Measurements from ENCODE around the gene RHBG. TPM values are rescaled to one million over a fixed set of nuclear protein-coding genes. Genes with fewer than 3 reads are reported as not detected.
"Not testable (repeated sequence)": the region's sequence is repeated elsewhere in the genome, so short reads cannot be mapped to it uniquely, and the experiment has no call there.

RHBG gene
- polyA plus RNA-seq, 4 donors, result 0.26 to 26.3 (median 10.4) TPM

DNA sequence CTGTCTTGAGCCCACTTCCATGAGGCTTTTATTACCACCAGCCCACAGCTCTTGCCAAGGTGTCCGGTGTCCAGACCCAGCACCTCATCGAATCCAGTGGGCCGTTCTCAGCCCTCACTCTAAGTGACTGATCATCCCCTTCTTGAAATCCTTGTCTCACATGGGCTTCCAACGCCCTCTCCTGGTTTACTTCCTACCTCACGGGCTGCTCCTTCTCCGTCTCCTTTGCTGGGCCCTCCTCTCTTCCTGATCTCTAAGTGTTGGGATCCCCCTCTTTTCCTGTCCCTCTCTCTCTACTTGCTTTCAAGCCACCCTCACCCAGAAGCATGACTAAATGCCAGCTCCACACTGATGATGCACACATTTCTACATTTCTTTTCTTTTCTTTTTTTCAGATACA lies 9.0 kb upstream of the RHBG start:
- no peak for DNase-seq (ENCODE audit: low read depth in 4 of 4, low spot score in 3 of 4)

DNA sequence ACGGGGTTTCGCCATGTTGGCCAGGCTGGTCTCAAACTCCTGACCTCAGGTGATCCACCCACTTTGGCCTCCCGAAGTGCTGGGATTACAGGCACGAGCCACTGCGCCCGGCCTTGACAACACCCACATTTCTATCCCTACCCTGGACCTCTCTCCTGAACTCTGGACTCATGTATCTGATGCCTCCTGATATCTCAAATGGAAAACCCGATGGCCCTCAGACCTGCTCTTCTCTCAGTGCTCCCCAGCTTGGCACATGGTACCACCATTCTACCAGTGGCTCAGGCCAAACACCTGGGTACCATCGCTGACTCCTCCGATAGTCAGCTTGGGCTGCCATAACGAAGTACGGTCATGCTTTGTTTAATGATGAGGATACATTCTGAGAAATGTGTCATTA lies 8.5 kb upstream of the RHBG start:
- DNase-seq (ENCODE audit: low read depth in 4 of 4, low spot score in 3 of 4), result no peak

DNA sequence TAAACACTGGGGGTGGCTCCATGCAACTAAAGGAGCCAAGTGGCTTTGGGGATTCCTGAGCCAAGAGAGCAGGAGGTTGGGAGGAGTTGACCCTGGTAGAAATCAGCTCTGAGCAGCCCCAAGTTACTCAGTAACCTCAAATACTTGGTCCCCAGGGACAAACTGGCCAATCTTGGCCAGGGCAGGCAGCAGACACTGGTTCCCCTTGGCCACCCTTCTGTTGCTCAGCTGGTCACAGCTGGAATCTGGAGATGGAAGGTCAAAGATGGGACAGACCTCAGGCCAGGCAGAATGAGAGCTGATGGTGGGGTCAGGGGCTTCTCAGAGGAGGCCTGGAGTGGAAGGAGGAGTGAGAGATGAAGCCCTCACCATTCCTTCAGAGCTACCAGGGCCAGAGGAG lies 3.3 kb upstream of the RHBG start:
- DNase-seq (ENCODE audit: low read depth in 4 of 4, low spot score in 3 of 4), result no peak

DNA sequence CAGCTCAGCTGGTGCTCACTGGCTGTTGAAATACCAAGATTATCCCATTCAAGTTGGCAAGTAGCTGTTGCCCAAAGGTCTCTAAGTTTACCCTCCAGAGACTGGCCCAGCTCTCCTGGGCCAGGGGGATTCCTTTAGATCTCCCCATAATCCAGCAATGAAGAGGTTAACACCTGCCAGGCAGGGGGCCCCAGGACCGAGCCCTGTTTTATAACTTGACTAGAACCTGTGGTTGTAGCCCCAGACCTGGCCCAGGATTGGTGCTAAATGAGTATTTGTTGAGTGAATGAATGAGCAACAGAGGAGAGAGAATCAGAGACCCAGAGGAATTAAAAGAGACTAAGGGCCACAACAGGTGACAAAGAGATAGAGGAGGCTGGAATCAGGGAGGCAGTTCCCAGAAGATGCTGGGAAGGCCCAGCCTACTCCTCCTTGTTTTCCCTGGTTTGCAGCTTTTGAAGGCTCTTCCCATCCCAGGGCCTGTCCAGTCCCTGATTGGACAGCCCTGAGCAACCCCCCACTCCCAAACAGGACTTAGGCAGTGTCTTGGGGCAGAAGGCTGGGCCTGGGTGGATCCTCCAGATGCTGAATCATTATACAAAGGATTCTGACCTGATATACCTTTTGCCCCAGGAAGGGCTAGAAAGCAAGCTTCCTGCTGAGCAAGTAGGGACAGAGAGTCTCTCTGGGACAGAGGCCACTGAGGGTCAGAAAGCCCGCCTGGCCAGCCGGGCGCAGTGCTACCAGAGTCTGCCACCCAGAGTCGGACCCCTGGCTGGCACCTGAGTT lies 2.4 kb upstream of the RHBG start:
- no peak for DNase-seq (ENCODE audit: low read depth in 4 of 4, low spot score in 3 of 4)

DNA sequence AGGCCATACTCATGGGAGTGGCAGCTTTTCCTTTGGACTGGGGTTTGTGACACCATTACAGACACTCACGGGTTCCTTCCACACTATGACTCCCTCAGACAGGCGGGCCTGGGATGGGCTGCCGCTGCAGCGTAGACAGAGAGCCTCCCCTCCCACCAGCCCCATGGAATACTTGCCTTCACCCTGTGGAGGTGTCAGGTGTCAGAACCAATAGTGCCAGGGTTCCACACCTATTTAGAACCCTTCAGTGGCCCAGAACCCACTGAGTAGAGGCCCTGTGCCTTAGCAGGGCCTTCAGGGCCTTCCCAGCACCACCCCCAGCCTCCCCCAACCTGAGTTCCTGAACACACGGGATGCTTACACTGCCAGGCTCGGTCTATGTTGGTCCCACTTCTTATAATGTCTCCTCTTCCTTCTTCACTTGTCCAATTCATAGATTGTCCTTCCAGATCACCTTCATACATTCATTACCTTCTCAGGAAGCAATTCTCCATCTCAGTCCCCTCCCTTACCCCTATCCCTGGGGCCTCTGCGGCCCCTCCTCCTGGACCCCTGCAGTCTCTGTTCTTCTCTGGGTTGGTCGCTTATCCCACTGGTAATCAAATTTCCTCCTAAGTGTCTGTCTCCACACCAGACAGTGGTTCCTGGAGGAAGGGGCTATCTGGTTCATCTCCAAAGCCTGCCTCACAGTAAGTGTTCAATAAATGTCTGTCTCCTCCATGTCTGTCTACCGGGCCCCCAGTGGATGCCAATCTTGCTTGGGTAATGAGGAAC lies 1.4 kb upstream of the RHBG start:
- no peak for DNase-seq (ENCODE audit: low read depth in 4 of 4, low spot score in 3 of 4)

DNA sequence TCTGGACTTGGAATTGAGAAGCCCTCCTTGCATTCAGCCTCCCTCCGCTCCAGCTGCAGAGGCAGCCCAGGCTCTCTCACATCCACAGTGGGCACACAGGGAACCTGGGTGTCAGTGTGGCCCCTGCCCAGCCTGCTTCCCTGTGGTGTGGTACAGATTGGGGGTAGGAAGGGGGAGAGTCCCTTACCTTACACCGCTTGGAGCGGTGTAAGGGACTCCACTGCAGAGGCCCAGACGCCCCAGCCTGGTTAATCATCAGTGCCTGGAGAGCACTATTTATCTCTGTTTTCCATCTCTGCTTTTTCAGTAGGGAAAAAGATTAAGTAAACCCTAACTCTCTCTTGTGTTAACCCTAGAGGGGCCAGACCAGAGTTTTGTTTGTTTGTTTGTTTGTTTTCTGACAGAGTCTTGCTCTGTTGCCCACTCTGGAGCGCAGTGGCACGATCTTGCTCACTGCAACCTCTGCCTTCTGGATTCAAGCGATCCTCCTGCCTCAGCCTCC lies 803 bp upstream of the RHBG start:
- DNase-seq (ENCODE audit: low read depth in 4 of 4, low spot score in 3 of 4), result no peak

DNA sequence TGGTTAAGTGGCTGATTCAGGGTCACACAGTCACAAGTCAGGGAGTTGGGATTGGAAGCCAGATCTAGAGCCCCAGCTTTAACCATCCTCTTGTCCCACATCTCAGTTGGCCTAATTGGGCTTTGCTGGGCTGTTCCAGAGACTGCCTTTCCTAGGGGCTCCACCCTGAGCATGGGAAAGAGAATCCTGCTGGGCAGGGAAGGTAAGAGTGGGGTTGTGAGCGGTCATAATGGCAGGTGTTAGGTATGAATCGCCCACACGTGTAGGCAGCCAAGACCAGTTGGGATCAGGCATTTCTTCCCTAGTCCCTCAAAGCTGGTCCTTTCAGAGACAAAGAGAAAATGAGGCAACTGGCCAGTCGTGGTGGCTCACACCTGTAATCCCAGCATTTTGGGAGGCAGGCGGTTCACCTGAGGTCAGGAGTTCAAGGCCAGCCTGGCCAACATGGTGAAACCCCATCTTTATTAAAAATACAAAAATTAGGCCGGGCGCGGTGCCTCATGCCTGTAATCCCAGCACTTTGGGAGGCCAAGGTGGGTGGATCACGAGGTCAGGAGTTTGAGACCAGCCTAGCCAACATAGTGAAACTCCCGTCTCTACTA lies 775 bp downstream of the RHBG start:
- not testable (repeated sequence) for DNase-seq (ENCODE audit: low read depth in 4 of 4, low spot score in 3 of 4)

DNA sequence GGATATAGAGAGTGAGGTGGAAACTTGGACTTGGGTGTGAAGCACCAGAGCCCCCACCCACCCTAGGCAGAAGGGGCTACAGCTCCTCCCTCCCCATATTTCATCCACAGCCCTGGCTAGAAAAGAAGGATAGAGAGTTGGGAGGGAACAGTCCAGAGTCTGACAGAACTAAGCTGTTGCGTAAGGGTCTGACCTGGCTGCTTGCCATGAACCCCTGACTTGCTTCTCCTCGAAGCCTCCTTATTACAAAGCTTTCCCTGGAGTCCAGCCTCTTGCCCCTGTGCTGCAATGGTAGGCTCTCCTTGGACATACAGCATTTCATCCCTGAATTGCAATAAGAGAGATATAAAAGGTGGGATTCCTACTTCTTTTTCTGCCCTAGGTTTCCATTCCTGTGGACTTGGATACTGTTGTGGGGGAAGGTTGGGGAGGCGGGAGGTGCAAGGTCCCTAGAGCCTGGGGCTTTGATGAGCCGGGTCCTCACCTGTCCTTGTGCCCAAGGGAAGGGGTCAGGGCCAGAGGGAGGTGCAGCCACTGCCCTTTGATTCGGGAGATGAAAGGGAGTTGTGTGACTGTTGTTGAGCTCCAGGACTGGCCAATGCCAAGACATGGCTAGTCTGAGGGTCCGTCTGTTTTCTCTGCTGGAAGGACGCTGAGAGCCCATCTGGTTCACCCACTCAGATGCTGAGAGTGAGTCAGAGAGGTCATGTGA lies 2.7 kb downstream of the RHBG start:
- peak in 1 of 4 donors; percentile 51 for DNase-seq (ENCODE audit: low read depth in 4 of 4, low spot score in 3 of 4)

DNA sequence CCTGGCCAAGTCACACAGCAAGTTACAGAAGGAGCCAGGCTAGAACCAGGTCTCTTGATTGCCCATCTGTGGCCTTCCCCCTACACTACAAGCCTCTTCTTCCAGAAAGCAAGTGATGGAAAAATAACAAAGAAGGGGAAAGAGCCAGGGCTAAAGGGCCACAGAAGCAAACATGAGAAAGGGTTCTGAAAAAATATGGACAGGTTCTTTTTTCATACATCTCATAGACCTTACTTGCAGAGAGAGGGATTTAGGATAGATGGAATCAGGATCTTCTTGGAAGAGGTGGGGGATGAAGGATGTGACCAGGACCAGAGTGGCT lies 3.2 kb downstream of the RHBG start:
- no peak for DNase-seq (ENCODE audit: low read depth in 4 of 4, low spot score in 3 of 4)

DNA sequence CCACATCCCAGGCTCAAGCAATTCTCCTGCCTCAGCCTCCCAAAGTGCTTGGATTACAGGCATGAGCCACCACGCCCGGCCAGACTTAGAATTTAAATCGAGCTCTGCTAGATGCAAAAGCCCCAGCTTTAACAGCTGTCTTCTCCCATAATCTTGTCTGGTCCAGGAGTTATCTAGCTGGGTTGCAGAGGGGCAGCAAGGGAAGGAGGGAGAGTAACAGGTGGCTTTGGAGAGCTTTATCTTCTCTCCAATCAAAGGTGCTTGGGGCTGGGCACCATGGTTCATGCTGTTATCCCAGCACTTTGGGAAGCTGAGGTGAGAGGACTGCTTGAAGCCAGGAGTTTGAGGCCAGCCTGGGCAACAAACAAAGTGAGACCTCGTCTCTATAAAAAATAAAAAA lies 3.9 kb downstream of the RHBG start:
- no peak for DNase-seq (ENCODE audit: low read depth in 4 of 4, low spot score in 3 of 4)

DNA sequence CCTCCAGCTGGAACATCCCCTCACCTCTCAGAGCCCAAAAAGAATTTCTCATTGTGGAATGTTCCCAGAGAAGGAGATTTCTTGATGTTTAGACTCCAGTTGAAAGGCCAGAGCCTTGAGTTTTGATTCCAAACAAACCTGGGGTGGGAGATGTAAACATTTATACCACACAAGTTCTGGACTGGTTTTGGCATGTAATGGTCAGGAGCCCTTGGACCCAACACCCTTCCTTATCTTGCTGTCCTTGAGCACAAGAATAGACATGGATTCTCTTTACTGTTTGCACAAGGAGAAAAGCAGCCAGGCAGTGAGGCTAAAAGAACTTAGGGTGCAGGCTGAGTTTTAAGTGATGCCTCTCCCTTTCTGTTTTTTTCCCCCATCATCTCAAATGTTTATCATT lies 4.5 kb downstream of the RHBG start:
- no peak for DNase-seq (ENCODE audit: low read depth in 4 of 4, low spot score in 3 of 4)

DNA sequence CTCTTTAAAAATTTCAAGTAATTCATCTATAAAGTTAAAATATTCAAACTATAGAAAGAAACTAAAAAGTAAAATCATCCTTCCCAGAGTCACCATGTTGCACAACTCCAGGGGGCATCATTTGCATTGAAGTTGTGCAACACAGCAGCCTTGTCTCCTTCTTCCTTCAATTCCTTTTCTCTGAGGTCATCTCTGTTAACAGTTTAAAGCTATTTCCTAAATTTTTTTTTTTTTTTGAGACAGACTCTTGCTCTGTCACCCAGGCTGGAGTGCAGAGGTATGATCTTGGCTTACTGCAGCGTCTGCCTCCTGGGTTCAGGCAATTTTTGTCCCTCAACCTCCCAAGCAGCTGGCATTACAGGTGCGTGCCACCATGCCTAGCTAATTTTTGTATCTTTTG lies 7.1 kb downstream of the RHBG start:
- DNase-seq (ENCODE audit: low read depth in 4 of 4, low spot score in 3 of 4), result no peak

DNA sequence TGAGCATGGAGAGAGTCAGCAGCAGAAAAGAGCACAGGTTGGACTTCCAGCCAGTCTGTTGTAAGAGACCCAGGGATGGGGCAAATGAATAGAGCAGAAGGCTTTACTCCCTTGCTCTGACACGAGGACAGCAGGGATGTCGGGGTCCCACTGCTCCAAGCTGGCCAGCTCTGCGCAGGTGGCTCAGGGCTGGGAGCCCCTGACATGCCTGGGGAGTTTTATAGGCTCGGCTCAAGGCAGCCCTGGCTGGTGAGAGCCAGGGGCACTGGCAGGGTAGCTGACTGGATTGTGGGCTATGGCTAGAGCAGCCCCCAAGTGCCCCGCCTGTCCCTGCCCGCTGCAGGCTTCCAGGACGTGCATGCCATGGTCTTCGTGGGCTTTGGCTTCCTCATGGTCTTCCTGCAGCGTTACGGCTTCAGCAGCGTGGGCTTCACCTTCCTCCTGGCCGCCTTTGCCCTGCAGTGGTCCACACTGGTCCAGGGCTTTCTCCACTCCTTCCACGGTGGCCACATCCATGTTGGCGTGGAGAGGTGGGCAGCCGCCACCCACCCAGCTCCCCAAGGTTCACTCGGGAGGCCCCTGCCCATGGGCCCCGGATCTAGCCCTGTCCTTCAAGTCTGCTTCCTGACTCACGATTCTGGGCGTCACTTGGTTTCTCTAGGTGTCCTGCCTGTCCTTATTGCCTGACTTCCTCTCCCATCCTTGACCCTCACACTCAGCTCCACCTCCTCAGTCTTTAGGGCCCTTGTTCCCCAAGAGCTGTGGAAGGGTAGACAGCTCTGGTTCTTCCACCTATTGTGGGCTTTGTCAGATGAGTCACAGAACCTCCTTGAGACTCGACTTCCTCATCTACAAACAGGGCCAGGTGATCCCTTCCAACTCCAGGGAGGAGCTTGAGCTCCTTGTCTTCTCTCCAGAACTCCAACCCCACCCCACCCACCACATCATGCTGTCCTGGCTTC lies 8.2 kb downstream of the RHBG start:
- DNase-seq (ENCODE audit: low read depth in 4 of 4, low spot score in 3 of 4), result no peak

DNA sequence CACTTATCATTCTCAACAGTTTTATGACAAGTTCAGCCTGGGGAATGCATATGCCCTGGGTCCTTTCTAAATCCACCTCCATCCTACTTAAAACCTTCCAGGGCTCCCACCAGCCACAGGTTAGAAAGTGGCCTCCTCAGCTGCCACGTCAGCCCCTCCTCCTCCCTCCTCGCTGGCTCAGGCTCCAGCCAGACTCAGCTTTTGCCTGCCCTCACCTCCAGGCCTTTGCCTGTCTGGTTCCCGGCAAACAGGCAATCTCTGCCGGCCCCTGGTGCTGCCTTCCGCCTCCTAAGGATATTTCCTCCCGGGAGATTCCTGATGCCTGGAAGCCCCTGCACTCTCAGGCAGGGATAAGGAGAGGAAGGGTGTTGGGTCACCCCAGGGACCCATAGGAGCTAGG lies 9.5 kb downstream of the RHBG start:
- DNase-seq (ENCODE audit: low read depth in 4 of 4, low spot score in 3 of 4), result no peak

DNA sequence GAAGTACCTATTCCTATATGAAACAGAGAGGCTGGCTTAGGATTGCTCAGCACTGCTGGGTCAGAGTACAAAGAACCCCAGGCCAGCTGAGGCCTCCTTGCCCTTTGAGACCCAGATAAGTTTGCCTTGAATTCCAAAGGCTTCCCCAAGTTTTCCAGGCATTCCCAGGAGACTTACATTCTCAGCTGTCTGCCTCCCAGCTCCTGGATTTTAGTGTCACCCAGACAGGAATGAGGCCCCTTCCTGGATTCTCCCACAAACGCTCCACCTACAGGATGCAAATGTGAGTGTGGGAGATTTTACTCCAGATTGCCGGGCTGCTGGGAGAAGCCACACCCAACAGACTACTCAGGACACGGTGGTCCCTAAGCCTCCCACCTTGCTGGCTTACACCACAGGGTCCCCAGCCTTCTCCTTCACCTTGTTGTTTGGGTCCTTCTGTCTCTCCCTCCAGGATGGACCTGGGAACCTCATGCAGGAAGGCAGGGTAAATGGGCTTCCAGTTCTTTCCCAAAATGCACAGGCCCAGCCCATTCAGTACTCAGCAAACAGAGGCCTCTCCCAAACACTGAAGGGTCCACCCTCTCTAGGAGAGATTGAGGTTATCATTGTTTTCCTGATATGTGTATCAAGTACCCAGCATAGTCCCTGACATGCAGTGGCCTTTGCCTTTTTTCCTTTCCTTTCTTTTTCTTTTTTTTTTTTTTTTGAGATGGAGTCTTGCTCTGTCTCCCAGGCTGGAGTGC lies 10.6 kb downstream of the RHBG start:
- no peak for DNase-seq (ENCODE audit: low read depth in 4 of 4, low spot score in 3 of 4)

DNA sequence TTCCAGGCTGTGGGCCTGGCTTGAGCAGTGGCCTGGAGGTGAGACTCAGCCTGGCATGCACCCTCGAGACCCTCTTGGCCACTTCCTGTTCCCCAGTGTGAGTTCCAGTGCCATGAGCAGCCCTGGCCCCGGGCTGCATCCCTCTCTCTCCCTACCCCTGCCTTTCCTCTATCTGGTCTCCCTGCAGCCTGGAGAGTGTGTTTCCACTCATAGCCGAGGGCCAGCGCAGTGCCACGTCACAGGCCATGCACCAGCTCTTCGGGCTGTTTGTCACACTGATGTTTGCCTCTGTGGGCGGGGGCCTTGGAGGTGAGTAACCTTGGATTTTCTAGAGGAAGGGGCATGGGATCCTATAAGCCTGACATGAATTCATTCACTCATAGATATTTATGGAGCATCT lies 13.6 kb downstream of the RHBG start:
- no peak for DNase-seq (ENCODE audit: low read depth in 4 of 4, low spot score in 3 of 4)

DNA sequence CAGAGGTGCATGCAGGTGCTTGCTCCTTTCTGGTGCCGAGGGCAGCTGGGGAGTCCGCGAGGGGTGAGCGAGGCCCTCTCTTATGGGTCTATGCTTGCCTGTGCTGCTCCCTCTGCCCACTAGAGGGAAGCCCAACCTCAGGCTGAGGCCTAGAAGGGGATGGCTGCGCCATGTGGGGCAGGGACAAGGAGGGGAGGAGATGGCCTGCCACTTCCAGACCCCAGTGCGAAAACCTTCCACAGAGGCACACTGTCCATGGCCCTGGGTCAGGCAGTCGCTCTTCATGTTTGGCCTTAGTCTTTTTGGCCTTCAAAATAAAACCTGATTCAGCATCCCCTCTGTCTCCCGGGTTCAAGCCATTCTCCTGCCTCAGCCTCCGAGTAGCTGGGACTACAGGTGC lies 14.0 kb downstream of the RHBG start:
- DNase-seq (ENCODE audit: low read depth in 4 of 4, low spot score in 3 of 4), result no peak

DNA sequence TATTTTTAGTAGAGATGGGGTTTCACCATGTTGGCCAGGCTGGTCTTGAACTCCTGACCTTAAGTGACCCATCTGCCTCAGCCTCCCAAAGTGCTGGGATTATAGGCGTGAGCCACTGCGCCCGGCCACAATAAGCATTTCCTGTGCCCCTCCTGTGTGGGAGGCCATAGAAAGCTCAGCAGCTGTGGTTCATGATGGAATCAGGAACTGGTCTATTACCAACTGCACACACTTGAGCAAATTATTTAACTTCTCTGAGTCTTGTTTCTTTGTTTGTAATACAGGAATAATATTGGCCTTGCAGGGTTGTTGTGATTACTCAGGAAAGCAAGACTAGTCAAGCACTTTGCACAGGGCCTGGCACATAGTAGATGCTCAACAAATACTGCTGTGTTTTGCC lies 15.0 kb downstream of the RHBG start:
- DNase-seq (ENCODE audit: low read depth in 4 of 4, low spot score in 3 of 4), result no peak

DNA sequence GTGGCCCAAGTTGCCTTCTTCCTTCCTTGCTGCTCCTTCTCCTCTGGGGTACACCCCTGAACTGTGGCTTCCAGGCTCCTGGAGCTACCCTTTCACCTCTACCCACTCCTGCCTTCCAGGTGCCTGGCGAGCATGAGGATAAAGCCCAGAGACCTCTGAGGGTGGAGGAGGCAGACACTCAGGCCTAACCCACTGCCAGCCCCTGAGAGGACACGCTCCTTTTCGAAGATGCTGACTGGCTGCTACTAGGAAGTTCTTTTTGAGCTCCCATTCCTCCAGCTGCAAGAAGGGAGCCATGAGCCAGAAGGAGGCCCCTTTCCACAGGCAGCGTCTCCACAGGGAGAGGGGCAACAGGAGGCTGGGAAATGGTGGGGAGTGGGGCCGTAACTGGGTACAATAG lies 15.6 kb downstream of the RHBG start:
- DNase-seq (ENCODE audit: low read depth in 4 of 4, low spot score in 3 of 4), result no peak
